Measurements from ENCODE around the gene MCM9. TPM values are rescaled to one million over a fixed set of nuclear protein-coding genes. Genes with fewer than 3 reads are reported as not detected.

Gene MCM9
- total RNA-seq, 1 experiment from 2014 or later = 18.6 TPM

- Histone ChIP-seq H3K79me2 (ENCODE audit: insufficient read depth, low read length) (no peaks in the 10 kb centered on the region), H3K23me2 (ENCODE audit: insufficient read length, low read depth, low read length, poor library complexity, severe bottlenecking) (no peaks in the 10 kb centered on the region), H4K5ac (ENCODE audit: insufficient read length, low read depth, low read length) (no peak overlapping the region), H2AFZ (ENCODE audit: low read length) (no peak overlapping the region), H3K18ac (ENCODE audit: insufficient read length, low read depth, low read length) (no peak overlapping the region), H2BK15ac (ENCODE audit: low read depth, low read length) (no peak overlapping the region), H3K27ac (ENCODE audit: insufficient read length, low read depth, low read length) (no peak overlapping the region), H3K27me3 (ENCODE audit: insufficient read depth, low read length) (no peaks in the 10 kb centered on the region), H3K4ac (ENCODE audit: low read depth, low read length) (no peak overlapping the region), H3K4me1 (ENCODE audit: insufficient read depth, low read length) (no peaks in the 10 kb centered on the region), H2BK12ac (ENCODE audit: insufficient read length, low read depth, low read length) (no peak overlapping the region), H3K9ac (ENCODE audit: extremely low read depth, insufficient read length, low read length) (no peak overlapping the region), H2BK5ac (ENCODE audit: insufficient read length, low read length) (no peak overlapping the region), H4K8ac (replicated peaks; ENCODE audit: insufficient read length, low read depth, low read length) (no peak overlapping the region), H3K56ac (ENCODE audit: insufficient read length, low read depth, low read length) (no peak overlapping the region), H2BK120ac (ENCODE audit: low read depth, low read length, poor library complexity, severe bottlenecking) (no peak overlapping the region), H3K23ac (ENCODE audit: insufficient read length, low read depth, low read length) (no peak overlapping the region), H3K4me2 (ENCODE audit: insufficient read depth, insufficient read length, low read length) (no peak overlapping the region), H3K79me1 (ENCODE audit: insufficient read depth, low read depth, low read length, poor library complexity, severe bottlenecking) (no peaks in the 10 kb centered on the region), H2BK20ac (ENCODE audit: low read depth, low read length, poor library complexity, severe bottlenecking) (no peak overlapping the region), H3K9me3 (ENCODE audit: control insufficient read depth, low read depth, low read length) (no peaks in the 10 kb centered on the region), H3K14ac (ENCODE audit: insufficient read depth, low read length) (no peak overlapping the region), H4K20me1 (ENCODE audit: control insufficient read depth, insufficient read depth, insufficient read length) (no peaks in the 10 kb centered on the region), H3T11ph (ENCODE audit: low read length) (no peak overlapping the region), H4K91ac (ENCODE audit: insufficient read length, low read depth, low read length) (no peak overlapping the region), H2AK5ac (ENCODE audit: insufficient read length, low read length) (no peak overlapping the region)
- Mint-ChIP-seq H3K9me3 (peaks cover 0 to 3% of the 10 kb centered on the region in 2 experiments; a peak in 3 of 5 replicates), H3K36me3 (ENCODE audit: insufficient read depth in 1 of 3, low read depth in 3 of 3) (peaks cover 0 to 2% (median 0%) of the 10 kb centered on the region in 3 experiments; a peak in 2 of 7 replicates), H3K27me3 (ENCODE audit: low read depth) (no peaks in the 10 kb centered on the region), H3K27ac (no peak overlapping the region), H3K4me3 (no peak overlapping the region), H3K4me1 (0 out of 4 replicates have a peak, but pooled peaks cover 0 to 2% of the 10 kb centered on the region in 2 experiments)
- no peak for TF ChIP-seq CTCF (conservative IDR thresholded peaks at IDR 0.05)
- DNase-seq = no peak
Observed at GRCh38 chr6:118872318-118872717, 62.6 kb downstream of the MCM9 start.

Measured in H9 (cell line).